Vagina (tissue), 2 donors: ENCODE results near the gene ZNF778. TPM values are rescaled to one million over a fixed set of nuclear protein-coding genes. Genes with fewer than 3 reads are reported as not detected.

Experiments used
- DNase-seq, 2 donors: peaks; one replicate each; pipeline ENCODE4 v3.0.0-alpha.2; 2017; ENCODE audit errors: extremely low spot score in 2 of 2
- H3K27ac ChIP-seq: fragments of 200-600 bp; sonication (generic); one replicate; pipeline ENCODE4 v1.5.1; 2019
- H3K27me3 ChIP-seq: fragments of 200-600 bp; sonication (generic); one replicate; pipeline ENCODE4 v1.5.1; 2019
- H3K36me3 ChIP-seq, 2 donors: fragments of 200-600 bp; sonication (generic); one replicate each; pipeline ENCODE4 v1.5.1; 2017 to 2019
- H3K4me1 ChIP-seq: fragments of 200-600 bp; sonication (generic); one replicate; pipeline ENCODE4 v1.5.1; 2019
- H3K4me3 ChIP-seq, 2 donors: fragments of 200-600 bp; sonication (generic); 1 replicate in 1 of 2; 2 replicates in 1 of 2; pipeline ENCODE4 v1.5.1; 2016 to 2019
- H3K9me3 ChIP-seq: fragments of 200-600 bp; sonication (generic); one replicate; pipeline ENCODE4 v1.5.1; 2019
- POLR2A ChIP-seq, 2 donors: fragments of 450-650 bp; IDR thresholded peaks; one replicate each; pipeline ENCODE4 v1.6.1; 2017; ENCODE audit warnings: antibody characterized with exemption in 2 of 2, mild to moderate bottlenecking in 2 of 2, moderate library complexity in 2 of 2
- POLR2AphosphoS5 ChIP-seq, 2 donors: sonication (generic); formaldehyde crosslinking; IDR thresholded peaks; one replicate each; pipeline ENCODE4 v1.9.0; 2017; ENCODE audit warnings: antibody characterized with exemption in 2 of 2, mild to moderate bottlenecking in 2 of 2, low read depth in 1 of 2; ENCODE audit not compliant: insufficient read depth in 1 of 2
- intact Hi-C: fragments of 100-400 bp; cut with DNase I; formaldehyde crosslinking; loops from one replicate; pipeline ENCODE4 v1.15.1; 2023
- total RNA-seq: library from RNA; depleted of rRNA; stranded (reverse); fragments of >200 nt; gene quantifications from one replicate; pipeline ENCODE4 v1.2.3, GENCODE V29; 2016
- TF ChIP-seq, protein P1 (sequence below), 3 experiments: fragments of 450-650 bp in 2 of 3; fragments of 200-600 bp in 1 of 3; sonication (generic) in 1 of 3; IDR thresholded peaks; one replicate each; pipeline ENCODE4 v1.5.1; 2017 to 2019; ENCODE audit warnings: antibody characterized with exemption in 3 of 3, mild to moderate bottlenecking in 2 of 3, moderate library complexity in 2 of 3

The ZNF778 gene
- 6.6 TPM for total RNA-seq

DNA sequence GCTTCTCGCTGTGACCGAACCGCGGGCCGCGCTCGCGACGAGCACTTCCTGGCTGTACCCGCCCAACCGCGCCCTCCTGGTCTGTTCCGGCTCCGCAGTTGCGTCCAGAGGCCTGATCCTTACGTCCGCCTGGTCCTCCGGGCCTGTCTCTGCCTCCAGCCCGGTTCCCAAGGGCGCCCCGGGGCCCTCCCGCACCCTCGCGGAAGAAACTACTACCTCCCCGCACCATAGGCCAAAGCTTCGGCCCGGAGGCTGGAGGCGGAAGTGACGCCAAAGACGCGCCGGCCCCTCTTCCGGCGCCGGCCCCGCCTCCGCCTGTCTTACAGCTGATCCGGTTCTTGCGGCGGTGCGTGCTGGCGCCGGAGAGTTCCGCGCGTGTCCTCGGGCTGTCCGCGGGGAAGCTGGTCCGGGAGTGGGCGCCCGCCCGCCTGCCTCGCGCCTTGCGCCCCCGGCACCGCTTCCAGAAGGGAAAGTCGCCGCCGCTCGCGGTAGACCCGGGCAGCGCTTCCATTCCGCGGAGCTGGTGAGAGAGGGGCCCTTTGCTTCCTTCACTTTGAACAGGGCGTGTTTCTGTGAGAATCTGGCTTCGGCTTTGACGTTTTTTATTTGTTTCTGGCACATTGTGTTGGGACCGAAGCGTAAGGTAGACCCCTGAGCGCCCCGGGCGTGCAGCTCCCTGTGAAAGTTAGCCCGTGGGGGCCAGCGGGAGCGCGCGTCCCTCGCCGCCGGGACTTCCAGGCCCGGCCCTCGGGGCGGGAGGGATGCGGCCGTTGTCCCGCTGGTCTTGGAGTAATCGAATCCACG lies at the start of gene ZNF778:
Gene ZNF778 (plus strand): TSS at position 316 of the 804 bp plus-strand sequence. CDS start 3,425 bp downstream, outside the sequence.
- no peak for DNase-seq
- Histone ChIP-seq H3K36me3 (peaks cover 0 to 21% of the 10 kb centered on the region in 2 donors), H3K27me3 (no peaks in the 10 kb centered on the region), H3K27ac (peak within 1 kb of the TSS; percentile 93), H3K9me3 (no peaks in the 10 kb centered on the region), H3K4me3 (peak within 1 kb of the TSS; percentile 66 to 71), H3K4me1 (peaks cover 35% of the 10 kb centered on the region)
- intact Hi-C loops, result loop anchor here (5.0 to 10.0 kb wide), 2 partner anchors 273 to 480 kb away; no protein-coding TSS in a partner anchor
- peak in 1 of 2 donors; percentile 66 for TF ChIP-seq POLR2A (IDR thresholded peaks at IDR 0.05)
- TF ChIP-seq POLR2AphosphoS5 (IDR thresholded peaks at IDR 0.05; ENCODE audit: insufficient read depth in 1 of 2, low read depth in 1 of 2), result peak; percentile 89 to 94
- TF ChIP-seq, protein P1, sequence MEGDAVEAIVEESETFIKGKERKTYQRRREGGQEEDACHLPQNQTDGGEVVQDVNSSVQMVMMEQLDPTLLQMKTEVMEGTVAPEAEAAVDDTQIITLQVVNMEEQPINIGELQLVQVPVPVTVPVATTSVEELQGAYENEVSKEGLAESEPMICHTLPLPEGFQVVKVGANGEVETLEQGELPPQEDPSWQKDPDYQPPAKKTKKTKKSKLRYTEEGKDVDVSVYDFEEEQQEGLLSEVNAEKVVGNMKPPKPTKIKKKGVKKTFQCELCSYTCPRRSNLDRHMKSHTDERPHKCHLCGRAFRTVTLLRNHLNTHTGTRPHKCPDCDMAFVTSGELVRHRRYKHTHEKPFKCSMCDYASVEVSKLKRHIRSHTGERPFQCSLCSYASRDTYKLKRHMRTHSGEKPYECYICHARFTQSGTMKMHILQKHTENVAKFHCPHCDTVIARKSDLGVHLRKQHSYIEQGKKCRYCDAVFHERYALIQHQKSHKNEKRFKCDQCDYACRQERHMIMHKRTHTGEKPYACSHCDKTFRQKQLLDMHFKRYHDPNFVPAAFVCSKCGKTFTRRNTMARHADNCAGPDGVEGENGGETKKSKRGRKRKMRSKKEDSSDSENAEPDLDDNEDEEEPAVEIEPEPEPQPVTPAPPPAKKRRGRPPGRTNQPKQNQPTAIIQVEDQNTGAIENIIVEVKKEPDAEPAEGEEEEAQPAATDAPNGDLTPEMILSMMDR (IDR thresholded peaks at IDR 0.05), result peak in 1 of 3 experiments; percentile 12

- intact Hi-C loops, result no loop called here
- no peaks in the 10 kb centered on the region for H3K27me3 ChIP-seq
Observed at GRCh38 chr16:89168381-89169189, 48.9 kb upstream of the ZNF778 start.

DNA sequence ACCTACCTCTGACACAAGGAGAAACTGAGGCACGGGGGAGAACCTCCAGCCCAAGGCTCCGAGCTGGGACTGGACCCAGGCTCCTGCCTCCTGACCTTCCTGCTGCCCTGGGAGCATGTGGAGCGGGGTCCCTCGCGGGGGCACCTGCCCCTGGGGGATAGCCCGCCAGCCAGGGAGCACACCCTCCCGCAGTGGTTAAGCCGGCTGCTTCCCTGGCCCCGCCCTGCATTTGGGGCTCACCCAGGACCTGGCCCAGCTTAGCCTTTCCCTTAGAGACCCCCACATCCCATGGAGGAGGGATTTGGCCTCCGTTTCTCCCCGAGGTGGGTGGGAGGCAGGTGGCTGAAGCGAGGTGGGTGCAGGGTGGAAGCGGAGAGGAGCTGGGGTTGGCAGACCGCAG lies 47.7 kb upstream of the ZNF778 start:
- TF ChIP-seq, protein P1 (IDR thresholded peaks at IDR 0.05), result no peak
- no peak for TF ChIP-seq POLR2A (IDR thresholded peaks at IDR 0.05)
- no peak for TF ChIP-seq POLR2AphosphoS5 (IDR thresholded peaks at IDR 0.05; ENCODE audit: insufficient read depth in 1 of 2, low read depth in 1 of 2)
- Histone ChIP-seq H3K36me3 (no peaks in the 10 kb centered on the region), H3K4me3 (no peak overlapping the region), H3K27ac (no peak overlapping the region), H3K27me3 (no peaks in the 10 kb centered on the region), H3K4me1 (peaks cover 26% of the 10 kb centered on the region), H3K9me3 (no peaks in the 10 kb centered on the region)
- no peak for DNase-seq
- intact Hi-C loops, result loop anchor here (5.0 kb wide), 1 partner anchor 222 kb away; no protein-coding TSS in a partner anchor

More at GRCh38 chr16:89168381-89169189, 48.9 kb upstream of the ZNF778 start:
- H3K9me3 ChIP-seq, result no peaks in the 10 kb centered on the region
- peaks cover 32% of the 10 kb centered on the region for H3K4me1 ChIP-seq
- no peaks in the 10 kb centered on the region for H3K36me3 ChIP-seq
- TF ChIP-seq POLR2A (IDR thresholded peaks at IDR 0.05), result no peak
- TF ChIP-seq POLR2AphosphoS5 (IDR thresholded peaks at IDR 0.05; ENCODE audit: insufficient read depth in 1 of 2, low read depth in 1 of 2), result no peak
- TF ChIP-seq, protein P1 (IDR thresholded peaks at IDR 0.05), result no peak
- no peak overlapping the region for H3K4me3 ChIP-seq
- no peak overlapping the region for H3K27ac ChIP-seq
- DNase-seq, result no peak

DNA sequence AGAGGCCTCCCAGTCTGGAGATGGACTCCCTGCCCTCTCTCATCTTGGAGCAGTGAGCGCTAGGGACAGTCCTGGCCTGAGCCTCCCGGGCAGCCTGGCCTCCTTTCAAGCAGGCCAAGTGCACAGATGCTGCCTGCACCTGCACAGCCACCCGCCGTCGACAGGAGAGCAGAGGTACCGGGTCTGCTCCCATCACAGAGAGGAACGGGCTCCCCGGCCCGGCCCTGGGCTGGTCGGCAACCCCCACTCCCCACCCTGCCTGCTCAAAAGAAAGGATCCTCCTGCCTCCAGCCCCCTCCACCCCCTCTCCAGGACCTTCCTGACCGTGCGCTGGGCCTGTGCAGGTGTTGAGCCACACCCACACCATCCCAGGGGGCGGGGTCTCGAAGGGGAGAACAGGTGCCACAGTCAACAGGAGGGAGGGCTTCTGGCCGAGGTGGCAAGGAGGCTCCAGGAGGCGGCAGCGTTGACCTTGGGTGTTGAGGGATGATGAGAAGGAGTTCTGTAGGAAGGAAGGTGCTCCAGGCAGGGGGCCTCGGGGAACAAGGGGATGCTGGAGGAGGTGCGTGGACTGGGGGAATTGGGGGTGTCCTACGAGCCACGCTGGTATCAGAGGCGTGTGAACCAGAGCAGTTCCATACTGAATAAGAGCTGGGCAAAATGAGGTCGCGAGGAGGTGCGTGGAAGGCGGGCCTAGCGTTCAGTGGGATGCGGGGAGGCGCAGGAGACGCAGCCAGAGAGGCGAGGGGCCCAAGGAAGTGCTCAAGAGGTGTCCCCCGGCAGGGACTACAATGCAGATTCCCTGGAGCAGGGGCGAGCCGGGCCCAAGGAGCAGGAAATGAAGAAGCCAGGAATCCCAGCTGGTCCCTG lies 46.9 kb upstream of the ZNF778 start:
- H3K36me3 ChIP-seq, result no peaks in the 10 kb centered on the region
- no peak for DNase-seq
- H3K4me3 ChIP-seq, result peak overlapping the region; percentile 25
- no peaks in the 10 kb centered on the region for H3K27me3 ChIP-seq
- no peak overlapping the region for H3K27ac ChIP-seq
- TF ChIP-seq POLR2A (IDR thresholded peaks at IDR 0.05), result no peak
- TF ChIP-seq, protein P1 (IDR thresholded peaks at IDR 0.05), result no peak
- TF ChIP-seq POLR2AphosphoS5 (IDR thresholded peaks at IDR 0.05; ENCODE audit: insufficient read depth in 1 of 2, low read depth in 1 of 2), result no peak
- H3K4me1 ChIP-seq, result peaks cover 26% of the 10 kb centered on the region
- intact Hi-C loops, result loop anchor here (5.0 kb wide), 1 partner anchor 223 kb away; no protein-coding TSS in a partner anchor
- H3K9me3 ChIP-seq, result no peaks in the 10 kb centered on the region
